ENCODE data around the gene RET.

RET gene
- 0 to 0.14 reads per million in 2 donors for total RNA-seq

DNA sequence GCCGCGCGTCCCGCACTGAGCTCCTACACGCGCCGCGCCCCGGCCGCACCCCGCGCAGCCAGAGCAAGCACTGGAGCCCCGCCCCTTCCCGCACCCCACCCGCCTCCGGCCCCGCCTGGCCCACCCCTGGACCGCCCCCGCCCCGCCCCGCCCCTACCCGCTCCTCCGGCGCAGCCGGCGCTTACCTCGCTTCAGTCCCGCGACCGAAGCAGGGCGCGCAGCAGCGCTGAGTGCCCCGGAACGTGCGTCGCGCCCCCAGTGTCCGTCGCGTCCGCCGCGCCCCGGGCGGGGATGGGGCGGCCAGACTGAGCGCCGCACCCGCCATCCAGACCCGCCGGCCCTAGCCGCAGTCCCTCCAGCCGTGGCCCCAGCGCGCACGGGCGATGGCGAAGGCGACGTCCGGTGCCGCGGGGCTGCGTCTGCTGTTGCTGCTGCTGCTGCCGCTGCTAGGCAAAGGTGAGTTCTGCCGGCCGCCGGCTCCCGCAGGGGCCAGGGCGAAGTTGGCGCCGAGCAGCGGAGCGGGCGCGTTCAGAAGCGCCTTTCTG lies at the start of gene RET:
Gene RET (plus strand): TSS at position 194 of the 545 bp plus-strand sequence. CDS start 190 bp downstream, at position 384.
- no peak for DNase-seq

GRCh38 chr10:43027331-43027955 lies 49.4 kb upstream of the RET start:
- no peak for DNase-seq

- no peak for DNase-seq
Measured at GRCh38 chr10:43028143-43028542, 48.7 kb upstream of the RET start.

DNA sequence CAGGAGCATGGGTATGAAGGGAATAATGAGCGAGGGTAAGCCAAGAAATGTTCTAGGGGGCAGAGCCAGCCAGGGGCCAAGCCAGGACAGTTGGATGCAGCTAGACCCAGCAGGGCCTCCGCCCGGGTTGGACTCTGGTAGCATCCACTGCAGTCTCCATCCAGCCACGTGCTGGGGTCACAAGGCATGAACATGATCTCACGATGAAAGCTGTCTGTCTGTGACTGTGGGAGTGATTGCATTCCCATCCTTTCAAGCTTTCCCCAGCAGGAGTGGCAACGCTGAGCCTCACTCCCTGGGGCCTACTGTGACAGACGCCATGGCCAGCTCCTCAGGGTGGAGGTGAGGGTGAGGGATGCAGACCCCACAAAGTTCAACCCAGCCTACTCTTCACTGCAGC lies 47.8 kb upstream of the RET start:
- DNase-seq = no peak

DNA sequence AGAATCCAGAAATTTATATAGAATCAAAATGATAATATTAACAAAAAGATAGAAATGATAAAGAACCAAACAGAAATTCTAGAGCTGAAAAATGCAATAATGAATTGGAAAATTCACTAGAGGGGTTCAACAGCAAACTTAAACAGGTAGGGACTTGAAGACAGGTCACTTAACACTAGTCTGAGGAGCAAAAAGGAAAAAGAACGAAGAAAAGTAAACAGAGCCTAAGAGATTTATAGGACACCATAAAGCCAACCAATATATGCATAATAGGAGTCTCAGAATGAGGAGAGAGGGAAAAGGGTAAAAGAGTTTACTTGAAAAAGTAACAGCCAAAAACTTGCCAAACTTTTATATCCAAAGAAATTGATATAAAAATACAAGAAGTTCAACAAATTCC lies 44.3 kb upstream of the RET start:
- DNase-seq = no peak

- DNase-seq = no peak
Measured at GRCh38 chr10:43035800-43036199, 41.1 kb upstream of the RET start.

DNA sequence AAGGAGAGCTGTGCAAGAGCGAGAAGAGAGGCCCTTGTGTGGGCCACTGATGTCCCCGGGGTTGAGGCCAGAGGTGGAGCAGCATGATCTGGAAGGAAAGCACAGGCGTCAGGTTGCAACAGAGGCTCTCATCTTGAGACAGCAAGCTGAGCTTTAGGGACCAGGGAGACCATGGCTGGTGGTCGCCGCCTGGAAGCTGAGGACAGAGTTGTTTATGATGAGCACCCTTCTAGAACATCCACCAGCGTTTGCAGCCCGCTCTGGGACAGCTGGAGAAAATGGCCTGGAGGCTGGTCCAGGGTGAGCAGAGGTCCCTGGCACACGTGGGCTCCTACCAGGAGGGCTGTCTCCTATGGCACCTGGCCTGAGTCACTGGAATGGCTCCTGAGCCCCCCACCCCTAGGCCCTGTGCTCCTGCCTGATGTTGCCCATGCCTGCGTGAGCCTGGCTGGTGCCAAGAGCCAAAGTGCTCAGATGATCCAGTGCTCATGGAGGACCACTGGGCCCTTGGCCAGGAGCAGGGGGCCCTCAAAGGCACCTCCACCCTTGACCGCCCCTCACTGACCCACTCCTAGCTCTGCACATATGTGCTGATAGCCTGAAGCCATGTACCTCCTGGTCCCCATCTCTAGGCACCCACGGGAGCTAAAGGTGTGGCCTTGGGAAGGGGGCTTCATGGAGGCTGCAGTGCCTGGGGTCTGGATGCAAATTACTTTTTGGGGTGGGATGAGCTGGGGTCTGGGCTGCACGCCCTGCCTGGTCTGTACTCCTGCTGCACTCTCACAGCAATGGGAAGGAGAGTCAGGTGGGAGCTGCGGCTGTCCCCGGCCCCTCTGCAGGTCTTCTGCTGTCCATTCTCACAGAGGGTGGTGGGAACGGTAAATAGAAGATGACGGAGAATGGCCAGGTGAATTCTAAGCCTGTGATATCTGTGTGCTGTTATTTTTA lies 40.1 kb upstream of the RET start:
- no peak for DNase-seq

- DNase-seq = no peak
Measured at GRCh38 chr10:43037440-43037839, 39.4 kb upstream of the RET start.

GRCh38 chr10:43037942-43038782 lies 38.7 kb upstream of the RET start:
- no peak for DNase-seq

DNA sequence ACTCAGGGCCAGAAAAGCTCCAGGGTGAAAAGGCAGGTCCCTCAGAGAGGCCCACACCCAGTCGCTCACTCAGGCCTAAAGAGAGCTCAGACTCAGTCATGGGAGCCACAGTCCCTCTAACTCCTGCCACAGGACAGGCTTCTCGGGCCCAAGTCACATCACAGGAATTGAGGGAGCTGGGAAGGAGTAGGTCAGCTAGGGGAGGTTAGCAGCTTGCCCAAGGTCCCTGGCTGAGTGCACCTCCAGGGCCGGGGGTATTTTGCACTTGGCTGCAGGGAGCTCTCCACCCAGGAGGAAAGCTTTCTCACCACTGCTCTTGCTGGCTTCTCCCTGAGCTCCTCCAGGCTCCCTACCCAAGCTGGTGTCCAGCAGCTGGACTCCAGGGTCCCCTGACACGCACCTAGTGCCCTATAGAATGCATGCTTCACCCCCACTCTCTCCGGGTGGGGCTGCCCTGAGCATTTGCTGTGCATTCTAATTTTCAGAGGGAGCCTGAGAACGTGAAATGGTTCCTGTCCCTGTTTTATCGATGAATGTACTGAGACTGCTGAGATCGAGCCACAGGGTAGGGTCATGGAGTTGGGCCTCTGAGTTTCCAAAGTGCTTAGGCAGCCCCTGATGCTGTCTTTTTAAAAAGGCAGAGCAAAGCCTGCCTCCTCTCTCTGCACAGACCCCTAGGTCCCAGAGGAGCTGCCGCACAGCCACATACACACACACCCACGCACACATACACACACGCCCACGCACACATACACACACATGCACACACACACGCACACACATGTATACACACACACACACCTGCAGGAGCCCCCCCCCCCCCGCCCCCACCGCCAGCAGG lies 37.9 kb upstream of the RET start:
- DNase-seq = no peak

GRCh38 chr10:43039624-43040481 lies 37.0 kb upstream of the RET start:
- DNase-seq = no peak

GRCh38 chr10:43040482-43041256 lies 36.2 kb upstream of the RET start:
- no peak for DNase-seq

DNA sequence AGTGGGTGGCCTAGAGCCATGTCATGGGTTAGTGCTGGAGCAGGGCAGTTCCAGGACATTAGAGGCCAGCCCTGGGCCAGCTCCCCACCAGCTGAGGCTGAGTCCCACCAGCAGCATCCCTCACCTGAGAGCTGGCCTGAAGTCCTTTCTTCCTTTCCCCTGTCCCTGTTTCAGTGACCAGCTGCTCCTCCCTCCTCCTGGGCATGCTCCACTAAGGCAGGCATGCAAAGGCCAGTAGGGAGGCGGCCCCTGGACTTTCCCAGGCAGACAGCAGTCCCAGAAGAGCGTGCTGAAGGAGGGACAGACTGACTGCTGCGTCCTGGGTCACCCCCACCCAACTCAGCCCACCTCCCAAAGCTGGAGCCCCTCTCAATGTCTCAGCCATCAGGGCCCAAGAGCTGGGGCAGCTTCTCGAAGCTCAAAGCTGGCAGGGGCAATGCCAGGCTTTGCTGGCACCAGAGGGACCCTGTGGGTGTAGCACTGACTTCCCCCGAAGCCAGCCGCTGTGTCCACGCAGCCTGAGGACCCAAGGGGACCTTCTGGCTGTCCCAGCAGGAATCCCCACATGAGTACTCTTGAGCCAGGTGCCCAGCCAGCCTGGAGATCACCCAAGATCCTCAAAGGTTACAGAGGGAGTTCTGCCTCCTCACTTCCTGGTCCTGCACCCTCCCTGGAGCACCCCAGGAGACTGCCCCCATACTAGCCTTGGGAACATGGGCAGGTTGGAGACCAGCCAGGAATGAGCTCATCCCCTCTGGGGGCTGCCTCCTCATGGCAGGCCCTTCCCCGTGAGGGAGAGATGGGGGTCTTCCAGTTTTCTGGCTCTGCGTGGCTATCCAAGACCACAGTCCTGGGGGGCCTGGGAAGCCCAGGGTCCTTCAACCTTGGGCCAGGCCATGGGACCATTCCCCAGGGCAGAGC lies 35.2 kb upstream of the RET start:
- DNase-seq = no peak

DNA sequence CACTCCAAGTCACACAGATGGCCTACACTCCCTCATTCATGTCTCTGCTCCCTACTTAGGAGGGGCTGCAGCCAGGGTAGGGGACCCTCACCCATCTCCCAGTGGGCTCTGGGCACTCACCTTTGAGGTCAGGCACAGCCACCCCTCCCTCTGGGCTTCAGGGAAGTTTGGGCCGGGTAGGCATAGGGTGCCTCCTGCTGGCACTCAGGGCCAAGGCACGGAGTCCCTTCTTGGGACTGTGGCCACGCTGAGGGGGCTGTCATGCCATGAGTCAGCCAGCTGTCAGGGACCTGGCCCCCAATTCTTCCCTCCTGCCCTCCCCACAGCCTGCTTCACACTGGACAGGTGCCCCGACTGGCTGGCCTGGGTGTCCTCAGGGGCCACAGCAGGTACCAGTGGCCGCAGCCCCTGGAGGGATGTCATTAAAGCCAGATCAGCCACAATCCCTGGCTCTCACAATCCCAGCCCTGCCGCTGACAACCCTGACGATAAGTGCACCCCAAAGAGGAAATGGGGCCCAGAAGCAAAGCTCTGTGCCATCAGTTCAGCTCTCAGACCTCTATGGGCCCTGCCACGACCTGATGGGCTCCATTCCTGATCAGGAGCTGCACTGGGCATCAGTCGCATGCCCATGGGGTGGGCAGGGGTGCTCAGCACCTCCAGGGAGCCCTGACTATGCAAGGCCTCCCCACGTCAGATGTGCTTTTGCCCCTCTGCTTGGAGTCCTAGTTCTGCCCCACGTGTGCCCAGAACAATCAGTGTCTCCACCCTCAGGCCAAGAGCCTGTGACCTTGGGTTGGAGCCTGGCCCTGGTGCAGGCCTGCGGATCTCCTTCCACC lies 34.1 kb upstream of the RET start:
- DNase-seq = no peak

DNA sequence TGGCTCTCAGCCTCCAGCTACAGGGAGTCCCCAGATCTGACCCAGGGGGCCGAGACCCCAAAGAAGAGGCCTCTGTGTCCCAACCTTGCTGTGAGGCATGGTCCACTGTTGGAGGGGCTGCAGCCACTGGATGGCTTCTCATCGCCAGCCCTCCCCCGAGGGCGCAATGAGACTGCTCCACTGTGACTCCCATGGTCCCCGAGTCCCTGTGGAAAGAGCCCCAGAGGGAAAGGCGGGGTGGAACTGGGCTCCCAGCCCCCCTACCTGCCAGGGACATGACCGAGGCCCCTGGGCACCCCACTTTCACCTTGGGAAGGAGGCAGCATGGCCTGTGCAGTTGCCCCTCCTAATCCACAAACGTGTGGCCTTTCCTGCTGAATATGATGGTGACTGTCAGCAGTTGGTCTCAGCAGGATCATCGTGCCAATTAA lies 33.5 kb upstream of the RET start:
- DNase-seq = no peak

DNA sequence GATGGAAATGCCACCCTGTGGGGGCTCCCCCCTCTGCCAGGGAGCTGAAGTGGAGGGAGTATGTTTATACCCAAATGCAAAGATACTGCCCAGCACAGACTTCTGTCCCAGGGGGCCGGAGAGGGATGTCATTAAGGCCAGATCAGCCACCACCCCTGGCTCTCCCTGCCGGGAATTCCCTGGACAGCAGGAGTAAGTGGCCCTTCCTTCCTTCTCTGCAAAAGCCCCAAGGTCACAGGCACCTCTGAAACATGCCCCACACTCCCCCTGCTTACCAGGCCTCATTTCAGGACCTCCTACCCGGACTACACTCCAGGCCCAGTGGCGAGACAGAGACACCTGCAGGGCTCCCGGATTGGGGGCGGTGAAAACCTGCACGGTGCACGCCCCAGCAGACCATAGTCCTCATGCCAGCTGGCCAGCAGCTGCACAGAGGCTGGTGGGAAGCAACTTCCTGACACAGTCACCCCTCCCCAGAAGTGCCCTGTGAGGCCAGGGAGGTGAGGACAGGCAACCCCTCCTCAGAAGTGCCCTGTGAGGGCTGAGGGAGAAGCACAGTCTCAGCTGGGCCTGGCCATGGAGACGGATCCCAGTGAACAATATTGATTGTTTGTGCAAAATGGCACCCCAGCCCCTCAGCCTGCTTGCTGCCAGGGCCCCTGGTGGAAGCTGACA lies 33.0 kb upstream of the RET start:
- DNase-seq = no peak

DNA sequence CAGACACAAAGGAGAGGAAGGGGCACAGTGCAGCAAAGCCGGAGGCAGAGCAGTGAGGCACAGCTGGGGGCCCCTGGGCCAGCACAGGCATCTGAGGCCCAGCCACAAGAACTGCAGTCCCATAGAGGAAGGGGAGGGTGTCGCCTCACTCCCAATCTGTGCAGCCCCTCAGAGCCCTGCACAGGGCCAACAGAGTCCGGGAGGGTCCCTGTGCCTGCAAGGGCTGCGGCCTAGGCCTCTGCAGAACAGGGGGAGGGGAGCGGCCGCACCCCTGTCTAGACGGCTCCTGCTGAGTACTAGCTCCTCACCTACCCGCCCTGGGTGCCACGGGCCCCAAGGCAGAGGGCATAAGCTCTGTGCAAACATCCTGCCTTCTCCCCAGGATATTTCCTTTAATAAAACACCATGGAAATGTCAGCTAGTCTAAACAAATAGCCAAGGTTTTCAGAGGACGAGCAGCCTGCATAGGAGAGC lies 32.4 kb upstream of the RET start:
- no peak for DNase-seq
